Cardiac fibroblast (primary cell): Measurements from ENCODE around the gene NME7.

Experiments
- DNase-seq, 2 donors: peaks; one replicate each; pipeline versions ENCODE4 v3.0.0 to v3.0.0-alpha.2; 2010; ENCODE audit warnings: low read depth in 2 of 2
- H3K4me3 ChIP-seq, 2 donors: replicated peaks in 1 of 2; 1 replicate in 1 of 2; 2 replicates in 1 of 2; pipeline ENCODE4 v1.5.1; 2011; ENCODE audit warnings: low read depth in 2 of 2, low read length in 2 of 2, mild to moderate bottlenecking in 2 of 2, moderate library complexity in 1 of 2
- TF ChIP-seq, protein P1 (sequence below): IDR thresholded peaks from one replicate; pipeline ENCODE4 v1.5.1; 2011; ENCODE audit warnings: low read depth, mild to moderate bottlenecking, low read length, inconsistent platforms

Gene NME7

DNA sequence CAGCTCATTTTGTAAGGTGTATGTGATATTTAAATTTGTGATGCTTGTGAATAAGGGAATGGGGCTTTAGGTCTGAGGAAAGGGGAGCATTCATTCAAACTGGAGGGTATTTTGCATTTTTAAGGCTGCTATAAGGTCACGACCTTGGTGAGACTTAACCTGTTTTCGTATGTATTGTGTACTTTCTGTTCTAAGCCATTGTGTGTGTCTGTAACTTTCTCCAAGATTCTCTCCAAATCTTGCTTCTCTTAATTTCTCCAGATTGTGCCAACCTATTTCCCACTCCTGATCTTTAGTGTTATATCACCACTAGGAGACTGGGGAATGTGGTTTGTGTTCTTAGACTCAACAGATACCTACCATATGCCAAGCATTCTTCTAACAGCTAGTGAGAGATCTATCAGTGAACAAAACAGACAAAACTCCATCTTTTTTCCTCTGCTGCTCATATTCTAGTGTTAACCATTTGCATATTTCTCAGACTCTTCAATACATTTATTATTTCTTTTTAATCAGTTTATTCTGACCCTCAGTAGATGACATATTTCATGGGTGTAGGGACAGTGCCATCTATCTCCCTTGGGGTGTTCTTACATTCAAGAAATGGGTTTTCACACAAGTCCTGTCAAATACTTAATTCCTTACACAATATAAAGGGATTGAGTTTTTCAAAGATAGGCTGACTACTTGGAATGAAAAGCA is 233.6 kb downstream of the NME7 start:
- TF ChIP-seq, protein P1, sequence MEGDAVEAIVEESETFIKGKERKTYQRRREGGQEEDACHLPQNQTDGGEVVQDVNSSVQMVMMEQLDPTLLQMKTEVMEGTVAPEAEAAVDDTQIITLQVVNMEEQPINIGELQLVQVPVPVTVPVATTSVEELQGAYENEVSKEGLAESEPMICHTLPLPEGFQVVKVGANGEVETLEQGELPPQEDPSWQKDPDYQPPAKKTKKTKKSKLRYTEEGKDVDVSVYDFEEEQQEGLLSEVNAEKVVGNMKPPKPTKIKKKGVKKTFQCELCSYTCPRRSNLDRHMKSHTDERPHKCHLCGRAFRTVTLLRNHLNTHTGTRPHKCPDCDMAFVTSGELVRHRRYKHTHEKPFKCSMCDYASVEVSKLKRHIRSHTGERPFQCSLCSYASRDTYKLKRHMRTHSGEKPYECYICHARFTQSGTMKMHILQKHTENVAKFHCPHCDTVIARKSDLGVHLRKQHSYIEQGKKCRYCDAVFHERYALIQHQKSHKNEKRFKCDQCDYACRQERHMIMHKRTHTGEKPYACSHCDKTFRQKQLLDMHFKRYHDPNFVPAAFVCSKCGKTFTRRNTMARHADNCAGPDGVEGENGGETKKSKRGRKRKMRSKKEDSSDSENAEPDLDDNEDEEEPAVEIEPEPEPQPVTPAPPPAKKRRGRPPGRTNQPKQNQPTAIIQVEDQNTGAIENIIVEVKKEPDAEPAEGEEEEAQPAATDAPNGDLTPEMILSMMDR: no peak
- H3K4me3 ChIP-seq: no peak overlapping the region
- peak in 1 of 2 donors; percentile 31 for DNase-seq

DNA sequence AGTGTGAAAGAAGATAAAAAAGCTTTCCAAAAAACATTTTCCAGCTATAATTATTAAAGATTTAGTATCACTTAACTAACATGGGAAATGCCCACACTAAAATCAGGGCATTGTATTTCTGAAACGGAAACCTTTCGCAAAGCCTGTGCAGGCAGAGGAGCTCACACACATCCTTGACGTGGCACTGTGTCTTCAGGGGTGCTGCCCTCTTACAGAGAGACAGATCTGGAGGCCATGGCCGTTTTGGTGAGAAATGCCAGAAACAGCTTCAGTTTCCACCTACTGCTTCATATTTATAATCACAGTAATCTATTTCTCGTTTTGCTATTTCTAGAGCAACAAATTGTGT is 234.4 kb downstream of the NME7 start:
- TF ChIP-seq, protein P1: no peak
- H3K4me3 ChIP-seq: no peak overlapping the region
- DNase-seq: no peak

DNA sequence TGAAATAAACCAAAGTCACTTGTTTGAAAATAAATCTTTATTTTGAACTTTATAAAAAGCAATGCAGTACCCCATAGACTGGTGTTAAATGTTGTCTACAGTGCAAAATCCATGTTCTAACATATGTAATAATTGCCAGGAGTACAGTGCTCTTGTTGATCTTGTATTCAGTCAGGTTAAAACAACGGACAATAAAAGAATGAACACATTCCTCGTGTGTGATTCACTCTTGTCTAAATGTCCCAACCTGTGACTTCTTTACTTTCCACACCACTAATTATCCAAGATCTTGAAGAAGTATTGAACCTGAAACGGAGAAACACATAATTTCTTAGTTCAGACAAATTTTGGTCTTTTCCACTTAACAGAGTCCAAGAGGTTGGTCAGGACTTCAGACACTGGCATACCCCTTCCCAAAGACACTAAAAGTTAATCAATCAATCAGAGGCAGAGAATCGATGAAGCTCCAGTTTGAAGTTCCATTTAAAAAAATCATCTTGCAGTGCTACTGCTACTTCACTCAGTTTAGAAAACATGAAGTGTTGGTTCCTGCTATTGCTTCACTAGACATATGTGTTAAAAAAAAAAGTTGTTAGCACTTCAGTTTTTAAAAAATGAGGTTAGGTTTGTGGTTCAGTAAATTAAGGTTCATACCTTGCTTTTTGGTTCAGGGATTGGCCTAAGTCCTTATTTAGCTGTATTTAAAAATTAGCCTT is 234.9 kb downstream of the NME7 start:
- TF ChIP-seq, protein P1: no peak
- DNase-seq: no peak

DNA sequence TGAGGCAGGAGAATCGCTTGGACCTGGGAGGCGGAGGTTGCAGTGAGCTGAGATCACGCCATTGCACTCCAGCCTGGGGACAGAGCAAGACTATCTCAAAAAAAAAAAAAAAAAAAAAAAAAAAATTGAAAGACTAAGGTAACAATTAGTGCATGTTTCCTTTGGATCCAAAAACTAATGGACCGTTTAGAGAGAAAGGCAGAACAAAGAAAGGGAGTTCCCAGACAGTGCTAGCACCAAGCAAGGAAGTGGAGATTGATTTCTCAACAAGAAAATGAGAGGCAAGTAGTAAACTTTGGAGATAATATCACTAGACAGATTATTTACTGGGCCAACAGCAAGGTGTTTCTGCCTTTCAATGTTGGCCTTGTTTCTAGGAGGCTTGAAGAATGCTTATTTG is 236.9 kb downstream of the NME7 start:
- no peak for DNase-seq
- TF ChIP-seq, protein P1: no peak
- no peak overlapping the region for H3K4me3 ChIP-seq

More for the DNA sequence above, 234.9 kb downstream of the NME7 start:
- H3K4me3 ChIP-seq: no peak overlapping the region

DNA sequence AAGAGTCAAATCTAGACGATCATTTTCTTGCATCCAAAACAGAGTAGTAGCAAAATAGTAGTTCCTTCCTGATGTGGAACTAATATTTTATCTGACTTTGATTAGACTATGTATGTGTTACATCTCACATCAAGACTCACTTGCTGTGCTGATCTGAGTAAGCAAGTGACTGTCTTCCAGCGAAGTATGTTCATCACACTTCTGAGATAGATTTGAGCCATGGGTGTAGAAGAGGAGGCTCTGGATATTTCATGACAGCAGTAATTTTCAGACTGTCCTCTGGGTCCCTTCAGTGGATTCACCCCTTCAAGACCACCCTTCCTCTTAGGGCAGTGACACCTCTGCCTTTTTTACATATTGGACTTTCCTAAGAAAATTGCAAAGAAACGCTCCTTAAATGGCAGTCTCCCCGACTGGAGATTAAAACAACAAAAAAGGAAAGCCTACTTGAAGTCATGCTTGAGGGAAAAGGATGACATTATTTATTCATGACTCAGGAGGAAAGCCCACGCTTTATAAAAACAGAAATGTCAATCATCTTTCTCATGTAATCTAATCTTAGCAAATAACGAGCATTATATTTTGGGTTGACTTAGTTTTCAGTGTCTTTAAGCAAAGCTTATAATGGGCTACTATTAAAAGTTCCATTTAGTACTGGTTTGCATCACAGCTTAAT is 238.3 kb downstream of the NME7 start:
- H3K4me3 ChIP-seq: no peak overlapping the region
- TF ChIP-seq, protein P1: no peak
- no peak for DNase-seq

DNA sequence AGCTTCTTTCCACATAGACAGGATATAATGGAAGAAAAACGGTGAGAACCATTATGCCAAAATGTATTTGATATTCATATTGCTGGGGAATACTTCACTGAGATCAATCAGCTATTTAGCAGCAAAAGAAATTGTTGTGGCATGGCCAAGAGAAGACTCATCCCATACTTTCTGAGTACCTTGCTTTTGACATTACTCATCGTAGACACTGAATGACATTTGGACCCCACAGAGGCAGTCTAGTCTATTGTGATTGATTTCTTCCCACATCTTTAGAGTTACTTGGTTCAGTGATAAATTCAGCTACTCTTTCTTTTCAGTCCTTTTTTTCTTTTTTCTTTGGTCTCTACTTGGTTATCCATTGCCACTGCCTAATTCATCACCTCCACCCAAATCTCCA is 239.0 kb downstream of the NME7 start:
- TF ChIP-seq, protein P1: no peak
- no peak overlapping the region for H3K4me3 ChIP-seq
- DNase-seq: no peak
